Measurements from ENCODE around the gene AXDND1.

Gene AXDND1

GRCh38 chr1:179587336-179587735, 221.6 kb downstream of the AXDND1 start:
- DNase-seq: no peak

- DNase-seq: no peak
Observed at GRCh38 chr1:179588425-179589024, 222.8 kb downstream of the AXDND1 start.

DNA sequence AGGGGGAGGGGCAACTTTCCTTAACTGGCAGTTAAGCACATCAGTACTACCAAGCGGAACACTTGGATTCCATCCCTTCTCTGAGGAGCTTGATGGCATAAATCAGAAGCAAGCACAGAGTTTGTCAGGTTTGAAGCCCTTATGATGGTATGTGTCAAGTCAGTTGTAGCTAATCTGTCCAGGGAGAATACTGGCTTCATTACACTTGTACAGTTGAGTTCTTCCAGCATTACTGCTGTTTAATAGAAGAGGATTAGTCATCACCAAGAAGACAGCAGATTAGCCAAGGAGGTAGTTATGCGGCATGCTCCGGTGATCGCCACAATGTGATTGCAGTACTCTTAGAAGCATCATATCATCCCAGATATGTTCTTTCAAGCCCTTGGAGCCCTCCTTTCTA, 223.7 kb downstream of the AXDND1 start:
- DNase-seq: no peak

- DNase-seq: no peak
Observed at GRCh38 chr1:179590671-179591070, 224.9 kb downstream of the AXDND1 start.

- no peak for DNase-seq
Observed at GRCh38 chr1:179591253-179591591, 225.5 kb downstream of the AXDND1 start.

DNA sequence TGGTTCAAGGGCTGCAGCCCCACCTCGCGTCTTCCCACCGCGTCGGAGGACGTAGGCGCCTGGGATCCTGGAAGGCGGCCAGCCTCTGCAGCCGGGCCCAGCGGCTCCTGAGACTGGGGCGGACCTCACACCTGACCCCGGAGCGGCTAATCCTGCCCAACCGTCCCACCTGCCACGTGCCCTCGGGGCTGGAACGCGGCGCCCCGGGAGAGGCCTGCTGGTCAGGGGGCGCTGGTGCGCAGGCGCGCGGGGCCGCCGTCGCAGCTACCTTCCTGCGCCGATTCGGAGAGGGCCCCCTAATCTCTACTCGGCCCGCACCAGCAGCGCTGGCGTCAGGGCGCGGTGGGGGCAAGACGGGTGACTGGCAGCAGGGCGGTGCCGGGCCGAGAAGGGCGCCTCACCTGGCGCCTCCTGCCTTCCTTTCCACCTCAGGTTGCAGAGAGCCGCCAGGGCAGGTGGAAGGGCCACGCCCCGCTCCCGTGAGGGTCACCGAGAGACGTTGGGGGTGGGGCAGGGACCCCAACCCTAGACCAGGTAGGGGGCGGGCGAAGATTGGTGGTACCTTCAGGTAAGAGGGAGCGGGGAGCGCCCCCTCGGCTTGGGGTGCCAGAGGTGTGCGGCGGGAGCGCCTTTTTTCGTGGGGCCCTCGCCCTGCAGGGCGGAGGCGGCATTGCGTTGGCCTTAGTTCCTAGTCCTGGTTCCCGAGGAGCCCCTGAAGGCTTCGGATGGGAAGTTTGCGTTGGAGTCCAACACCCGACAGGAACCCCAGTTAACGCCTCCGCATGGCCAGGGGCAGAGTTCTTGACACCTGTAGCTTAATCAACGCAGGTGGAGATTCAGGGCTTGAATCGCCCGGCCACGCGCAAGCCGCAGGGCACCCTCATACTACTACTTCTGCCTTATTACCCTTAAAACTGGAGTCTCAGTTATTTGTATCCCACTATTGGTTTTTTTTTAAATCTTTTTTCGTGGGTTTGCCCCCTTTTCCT, 226.1 kb downstream of the AXDND1 start, which contains the start of gene TDRD5:
TSS of gene TDRD5 (plus strand) at position 241 of the 989 bp plus-strand sequence. CDS start 784 bp downstream, outside the sequence.
- no peak for DNase-seq

DNA sequence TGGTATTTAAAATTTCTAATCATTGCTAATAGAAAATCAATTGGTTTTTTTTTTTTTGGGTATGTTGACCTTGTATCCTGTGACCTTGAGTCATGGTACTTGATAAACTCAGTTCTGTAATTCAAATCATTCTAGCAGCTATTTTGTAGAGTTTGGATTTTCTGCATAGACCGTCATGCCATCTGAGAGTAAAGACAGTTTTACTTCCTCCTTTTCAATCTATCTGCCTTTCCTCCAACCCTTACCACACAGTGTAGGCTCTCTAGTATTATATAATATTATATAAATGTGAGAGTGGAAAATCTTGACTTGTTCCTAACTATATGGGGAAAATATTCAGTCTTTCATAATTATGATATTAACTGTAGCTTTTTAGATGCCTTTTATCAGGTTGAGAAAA, 232.9 kb downstream of the AXDND1 start:
- no peak for DNase-seq

- DNase-seq: no peak
Observed at GRCh38 chr1:179599623-179600249, 234.0 kb downstream of the AXDND1 start.

DNA sequence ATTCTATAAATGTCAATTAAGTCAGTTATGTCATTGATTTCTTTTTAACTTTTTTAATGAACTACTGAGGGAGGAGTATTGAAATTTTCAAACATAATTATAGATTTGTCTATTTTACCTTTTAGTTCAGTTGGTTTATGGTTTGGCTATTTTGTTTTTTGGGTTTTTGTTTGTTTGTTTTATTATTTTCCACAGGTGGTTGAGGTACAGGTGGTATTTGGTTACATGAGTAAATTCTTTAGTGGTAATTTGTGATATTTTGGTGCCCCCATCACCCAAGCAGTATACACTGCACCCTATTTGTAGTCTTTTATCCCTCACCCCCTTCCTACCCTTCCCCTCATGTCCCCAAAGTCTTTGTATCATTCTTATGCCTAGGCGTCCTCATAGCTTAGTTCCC, 235.3 kb downstream of the AXDND1 start:
- DNase-seq: no peak
